Progenitor cell of endocrine pancreas (in vitro differentiated cells): ENCODE measurements around the gene PPP2R2D. TPM values are rescaled to one million over a fixed set of nuclear protein-coding genes. Genes with fewer than 3 reads are reported as not detected.
"Not testable (repeated sequence)": the region's sequence is repeated elsewhere in the genome, so short reads cannot be mapped to it uniquely, and the experiment has no call there.

Source experiments
- DNase-seq: peaks from one replicate; pipeline ENCODE4 v3.0.0; 2021; ENCODE audit warnings: low spot score; ENCODE audit not compliant: unreplicated experiment
- H3K27ac Mint-ChIP-seq: 2 replicates; pipeline ENCODE4 v1.8.0; 2021; ENCODE audit warnings: mild to moderate bottlenecking, moderate library complexity, mixed read lengths
- H3K27me3 Mint-ChIP-seq: 2 replicates; pipeline ENCODE4 v1.8.0; 2021; ENCODE audit warnings: mixed read lengths
- H3K36me3 Mint-ChIP-seq: 2 replicates; pipeline ENCODE4 v1.8.0; 2022; ENCODE audit warnings: mixed read lengths; ENCODE audit not compliant: insufficient read depth
- H3K4me1 Mint-ChIP-seq: 2 replicates; pipeline ENCODE4 v1.8.0; 2021; ENCODE audit warnings: low read depth, mixed read lengths
- H3K4me3 Mint-ChIP-seq: 2 replicates; pipeline ENCODE4 v1.8.0; 2021; ENCODE audit warnings: low read depth, mild to moderate bottlenecking, moderate library complexity, mixed read lengths
- H3K9me3 Mint-ChIP-seq: 2 replicates; pipeline ENCODE4 v1.8.0; 2021; ENCODE audit warnings: low read depth, mixed read lengths
- CTCF ChIP-seq: fragments of 200-600 bp; sonication (generic); IDR thresholded peaks from one replicate; pipeline ENCODE4 v1.5.0; 2021; ENCODE audit warnings: antibody characterized with exemption, mild to moderate bottlenecking; ENCODE audit not compliant: unreplicated experiment
- total RNA-seq: library from RNA; stranded (reverse); gene quantifications from 2 replicates; pipeline ENCODE4 v1.2.1, GENCODE V29; 2021

Gene PPP2R2D
- total RNA-seq, 1 donor from 2014 or later, result 43.6 TPM

DNA sequence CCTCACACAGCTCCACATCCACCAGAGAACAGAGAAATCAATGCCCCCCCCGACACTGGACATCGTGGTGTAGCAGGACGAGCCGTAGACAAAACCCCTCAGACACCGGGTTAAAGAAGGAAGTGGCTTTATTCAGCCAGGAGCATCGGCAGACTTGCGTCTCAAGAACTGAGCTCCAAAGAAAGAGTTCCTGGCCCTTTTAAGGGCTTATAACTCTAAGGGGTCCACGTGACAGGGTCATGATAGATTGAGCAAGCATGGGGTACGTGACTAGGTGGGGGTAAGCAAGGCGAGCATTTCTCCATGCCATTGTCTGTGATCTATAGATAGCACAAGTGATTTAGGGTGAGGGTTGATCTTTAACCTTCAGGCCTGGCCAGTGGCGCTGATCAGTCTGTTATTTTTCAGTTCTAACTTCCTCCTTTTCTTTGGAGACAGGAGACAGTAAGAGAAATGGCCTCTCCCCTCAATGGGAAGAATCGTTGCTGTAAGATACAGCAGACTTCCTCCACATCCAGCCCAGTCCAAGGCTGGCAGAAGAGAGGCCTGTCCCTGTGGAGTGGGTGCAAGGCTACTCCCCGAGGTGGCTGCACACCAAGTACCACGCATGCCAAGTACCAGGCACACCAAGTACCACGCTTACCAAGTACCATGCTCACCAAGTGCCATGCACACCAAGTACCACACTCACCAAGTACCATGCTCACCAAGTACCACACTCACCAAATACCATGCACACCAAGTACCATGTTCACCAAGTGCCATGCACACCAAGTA is 19.5 kb upstream of the PPP2R2D start:
- peaks cover 28% of the 10 kb centered on the region for H3K27me3 Mint-ChIP-seq
- peaks cover 6% of the 10 kb centered on the region for H3K4me1 Mint-ChIP-seq
- no peak for TF ChIP-seq CTCF
- H3K4me3 Mint-ChIP-seq, result no peak overlapping the region
- H3K36me3 Mint-ChIP-seq, result no peaks in the 10 kb centered on the region
- H3K9me3 Mint-ChIP-seq, result peaks cover 2% of the 10 kb centered on the region
- H3K27ac Mint-ChIP-seq, result no peak overlapping the region
- DNase-seq, result no peak

DNA sequence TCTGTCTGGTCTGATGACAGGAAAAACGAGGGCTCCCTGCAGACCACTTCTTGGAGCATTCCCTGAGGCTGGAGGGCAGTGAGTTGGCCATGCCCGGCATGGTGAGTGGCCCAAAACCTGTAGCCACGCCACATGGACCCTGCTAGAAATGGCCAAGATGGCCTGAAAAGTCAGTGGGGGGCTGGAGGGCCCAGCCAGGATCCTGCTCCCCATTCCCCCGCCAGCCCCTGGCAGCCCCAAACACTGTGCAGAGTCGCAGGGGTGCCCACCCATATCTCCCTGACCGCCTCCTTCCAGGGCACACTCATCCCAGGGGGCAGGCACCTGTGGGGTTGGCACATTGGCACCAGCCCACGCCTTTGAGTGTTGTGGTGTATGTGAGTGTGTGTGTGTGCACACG is 18.7 kb upstream of the PPP2R2D start:
- H3K27ac Mint-ChIP-seq, result no peak overlapping the region
- peaks cover 6% of the 10 kb centered on the region for H3K4me1 Mint-ChIP-seq
- TF ChIP-seq CTCF, result no peak
- H3K9me3 Mint-ChIP-seq, result peaks cover 2% of the 10 kb centered on the region
- no peak for DNase-seq
- H3K27me3 Mint-ChIP-seq, result peaks cover 23% of the 10 kb centered on the region
- H3K4me3 Mint-ChIP-seq, result no peak overlapping the region
- no peaks in the 10 kb centered on the region for H3K36me3 Mint-ChIP-seq

DNA sequence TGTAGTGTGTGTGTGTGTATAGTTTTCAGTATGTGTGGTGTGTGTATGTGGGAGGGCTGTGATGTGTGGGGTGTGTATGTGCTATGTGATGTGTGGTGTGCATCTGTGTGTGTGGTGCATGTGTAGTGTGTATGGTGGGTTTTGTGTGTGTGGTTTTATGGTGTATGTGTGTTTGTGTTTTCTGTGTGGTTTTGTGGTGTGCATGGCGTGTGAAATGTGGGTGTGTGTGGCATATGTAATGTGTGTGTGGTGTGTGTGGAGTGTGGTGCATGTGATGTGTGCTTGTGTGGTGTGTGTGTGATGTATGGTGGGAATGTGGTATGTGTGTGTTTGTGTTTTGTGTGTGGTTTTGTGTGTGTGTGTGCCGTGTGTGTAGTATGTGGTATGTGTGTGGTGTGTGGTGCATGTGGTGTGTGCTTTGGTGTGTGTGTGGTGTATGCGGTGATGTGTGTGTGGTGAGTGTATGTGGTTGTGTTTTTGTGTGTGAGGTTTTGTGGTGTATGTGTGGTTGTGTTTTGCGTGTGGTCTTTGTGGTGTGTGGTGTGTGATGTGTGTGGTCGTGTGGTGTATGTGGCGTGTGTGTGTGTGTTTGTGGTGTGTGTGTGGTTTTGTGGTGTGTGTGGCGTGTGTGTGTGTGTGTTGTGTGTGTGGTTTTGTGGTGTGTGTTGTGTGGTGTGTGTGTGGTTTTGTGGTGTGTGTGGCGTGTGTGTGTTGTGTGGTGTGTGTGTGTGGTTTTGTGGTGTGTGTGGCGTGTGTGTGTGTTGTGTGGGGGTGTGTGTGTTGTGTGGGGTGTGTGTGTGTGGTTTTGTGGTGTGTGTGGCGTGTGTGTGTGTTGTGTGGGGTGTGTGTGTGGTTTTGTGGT is 18.0 kb upstream of the PPP2R2D start:
- no peaks in the 10 kb centered on the region for H3K36me3 Mint-ChIP-seq
- no peak overlapping the region for H3K4me3 Mint-ChIP-seq
- peaks cover 19% of the 10 kb centered on the region for H3K27me3 Mint-ChIP-seq
- no peak for DNase-seq
- peaks cover 2% of the 10 kb centered on the region for H3K9me3 Mint-ChIP-seq
- peaks cover 6% of the 10 kb centered on the region for H3K4me1 Mint-ChIP-seq
- TF ChIP-seq CTCF, result no peak
- no peak overlapping the region for H3K27ac Mint-ChIP-seq

GRCh38 chr10:131883621-131884393 is 17.0 kb upstream of the PPP2R2D start:
- DNase-seq, H3K4me3 Mint-ChIP-seq, H3K9me3 Mint-ChIP-seq: not testable (repeated sequence)

DNA sequence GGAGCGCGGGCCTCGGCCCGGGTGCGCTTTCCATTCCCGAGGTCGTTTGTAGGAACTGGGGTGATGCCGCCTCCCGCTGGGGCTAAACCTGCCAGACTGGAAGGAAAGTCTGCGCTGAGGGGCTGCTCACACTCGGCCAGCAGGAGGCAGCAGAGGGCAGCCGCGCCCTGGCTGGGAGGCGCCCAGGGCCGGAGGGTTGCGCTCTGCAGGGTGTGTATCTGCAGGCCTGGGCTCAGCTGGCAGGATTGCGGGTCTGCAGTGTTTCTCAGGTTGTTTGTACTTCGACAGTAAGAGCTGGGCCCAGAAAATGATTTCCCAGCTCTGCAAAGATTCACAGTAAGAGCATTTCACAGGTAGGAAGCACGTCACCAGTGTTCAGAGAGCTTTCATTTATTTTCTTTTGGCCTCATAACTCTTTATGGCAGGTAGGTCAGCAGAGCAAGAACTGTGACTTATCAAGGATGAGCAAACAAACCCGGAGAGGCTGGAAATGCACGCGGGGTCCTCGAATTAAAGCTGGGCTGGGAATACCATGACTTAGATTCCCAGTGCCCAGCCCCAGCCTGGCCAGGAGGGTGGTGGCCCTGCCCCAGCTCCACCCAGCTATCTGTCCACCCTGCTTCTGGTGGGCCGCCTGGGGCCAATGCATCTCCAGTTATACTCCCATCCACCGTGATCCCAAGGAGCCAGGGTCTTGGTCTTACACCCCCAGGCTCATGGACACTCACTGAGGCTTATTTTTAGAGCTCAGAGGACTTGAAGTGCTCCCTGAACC is 15.2 kb upstream of the PPP2R2D start:
- peak; percentile 98 for TF ChIP-seq CTCF
- Mint-ChIP-seq H3K27me3 (peaks cover 4% of the 10 kb centered on the region), H3K4me1 (peaks cover 6% of the 10 kb centered on the region), H3K4me3 (no peak overlapping the region), H3K36me3 (no peaks in the 10 kb centered on the region), H3K9me3 (no peaks in the 10 kb centered on the region), H3K27ac (peak overlapping the region; percentile 40)
- peak; percentile 83 for DNase-seq

More at GRCh38 chr10:131883621-131884393, 17.0 kb upstream of the PPP2R2D start:
- H3K27me3 Mint-ChIP-seq, result peaks cover 11% of the 10 kb centered on the region
- H3K27ac Mint-ChIP-seq, H3K4me1 Mint-ChIP-seq, H3K36me3 Mint-ChIP-seq: not testable (repeated sequence)
